HepG2 (cell line): Measurements from ENCODE around the gene SPDYE4. TPM values are rescaled to one million over a fixed set of nuclear protein-coding genes. Genes with fewer than 3 reads are reported as not detected.

ENCODE experiments used
- BRCA1 ChIP-seq: sonication (generic); formaldehyde crosslinking; IDR thresholded peaks from 2 replicates; pipeline ENCODE4 v1.4.0; 2020; ENCODE audit warnings: missing genetic modification reagents
- HNRNPH1 ChIP-seq: fragments of 200-400 bp; formaldehyde crosslinking; optimal IDR thresholded peaks from 2 replicates; pipeline ENCODE3; 2017; ENCODE audit warnings: mild to moderate bottlenecking, low read depth, low read length
- JUND ChIP-seq: sonication (generic); formaldehyde crosslinking; IDR thresholded peaks from 2 replicates; pipeline ENCODE4 v1.8.0; 2022; ENCODE audit warnings: mild to moderate bottlenecking, missing genetic modification reagents
- MYC ChIP-seq: sonication (generic); formaldehyde crosslinking; IDR thresholded peaks from 2 replicates; pipeline ENCODE4 v1.9.0; 2021; ENCODE audit warnings: missing genetic modification reagents, borderline replicate concordance
- NR1H2 ChIP-seq: sonication (generic); formaldehyde crosslinking; IDR thresholded peaks from 2 replicates; pipeline ENCODE4 v1.8.1; 2022; ENCODE audit warnings: low read depth, missing genetic modification reagents, borderline replicate concordance
- RERE ChIP-seq: IDR thresholded peaks from 2 replicates; pipeline ENCODE4 v1.6.1; 2016; ENCODE audit warnings: low read depth, missing genetic modification reagents, missing compliant biosample characterization
- THAP9 ChIP-seq: sonication (generic); formaldehyde crosslinking; IDR thresholded peaks from 2 replicates; pipeline ENCODE4; 2020; ENCODE audit warnings: missing genetic modification reagents, mild to moderate bottlenecking, borderline replicate concordance
- XBP1 ChIP-seq: sonication (generic); formaldehyde crosslinking; IDR thresholded peaks from 2 replicates; pipeline ENCODE4 v1.5.0; 2020; ENCODE audit warnings: missing genetic modification reagents
- ZBTB7A ChIP-seq: sonication (generic); formaldehyde crosslinking; IDR thresholded peaks from 2 replicates; pipeline ENCODE4 v1.8.0; 2022; ENCODE audit warnings: mild to moderate bottlenecking, missing genetic modification reagents
- ZC3H4 ChIP-seq: sonication (generic); formaldehyde crosslinking; IDR thresholded peaks from 2 replicates; pipeline ENCODE4 v1.4.0; 2020; ENCODE audit warnings: missing genetic modification reagents, borderline replicate concordance
- ZNF224 ChIP-seq: sonication (generic); formaldehyde crosslinking; IDR thresholded peaks from 2 replicates; pipeline ENCODE4 v1.5.0; 2020; ENCODE audit warnings: mild to moderate bottlenecking, missing genetic modification reagents
- ZNF280B ChIP-seq: sonication (generic); formaldehyde crosslinking; IDR thresholded peaks from 2 replicates; pipeline ENCODE4 v1.5.0; 2020; ENCODE audit warnings: missing genetic modification reagents, mild to moderate bottlenecking, borderline replicate concordance
- ZNF577 ChIP-seq: sonication (generic); formaldehyde crosslinking; IDR thresholded peaks from 2 replicates; pipeline ENCODE4 v1.4.0; 2020; ENCODE audit warnings: mild to moderate bottlenecking, low read depth, missing genetic modification reagents, borderline replicate concordance
- ZNF597 ChIP-seq: sonication (generic); formaldehyde crosslinking; IDR thresholded peaks from 2 replicates; pipeline ENCODE4 v1.5.0; 2020; ENCODE audit warnings: missing genetic modification reagents
- ZNF776 ChIP-seq: sonication (generic); formaldehyde crosslinking; IDR thresholded peaks from 2 replicates; pipeline ENCODE4 v1.4.0; 2020; ENCODE audit warnings: mild to moderate bottlenecking, missing genetic modification reagents
- polyA plus RNA-seq, 8 experiments: library from polyadenylated mRNA; depleted of rRNA in 3 of 8; stranded (reverse) in 7 of 8; unstranded in 1 of 8; fragments of >200 nt; fragmentation: Illumina TruSeq in 4 of 8; extraction: Trizol in 4 of 8; gene quantifications; 2 replicates each; pipeline versions ENCODE4 v1.2.1 to v1.2.3, GENCODE V29; 2011 to 2016; ENCODE audit warnings: low read depth in 4 of 8, missing spikeins in 1 of 8, mixed read lengths in 1 of 8; ENCODE audit not compliant: insufficient read depth in 1 of 8
- total RNA-seq, 5 experiments: library from RNA; depleted of rRNA; stranded (reverse); fragments of >200 nt; fragmentation: Illumina TruSeq; extraction: Trizol; gene quantifications; 2 replicates each; pipeline ENCODE4 v1.2.3, GENCODE V29; 2016; ENCODE audit warnings: low read depth in 1 of 5

SPDYE4 gene
- total and polyA plus RNA-seq, 2 of the 13 experiments (the other 11 are each of a cell fraction or from before 2014, with no cell fraction given): not detected

- TF ChIP-seq ZNF280B (no peak), RERE (CRISPR knock-in tag) (no peak), XBP1 (CRISPR knock-in tag) (no peak), ZBTB7A (CRISPR knock-in tag) (peak; percentile 100), HNRNPH1 (no peak), ZNF597 (CRISPR knock-in tag) (no peak), ZNF577 (no peak), JUND (CRISPR knock-in tag) (no peak), NR1H2 (CRISPR knock-in tag) (no peak), ZNF224 (CRISPR knock-in tag) (no peak), ZNF776 (0 out of 2 replicates have a peak, but pooled peaks have one; percentile 33), ZC3H4 (CRISPR knock-in tag) (no peak), BRCA1 (no peak), MYC (peak; percentile 51), THAP9 (no peak)
These were observed 12.5 kb downstream of the SPDYE4 start (continued) for GRCh38 chr17:8745586-8746500.
